Caco-2 (cell line): ENCODE measurements around the gene HSFX4. TPM values are rescaled to one million over a fixed set of nuclear protein-coding genes. Genes with fewer than 3 reads are reported as not detected.
"Not testable (repeated sequence)": the region's sequence is repeated elsewhere in the genome, so short reads cannot be mapped to it uniquely, and the experiment has no call there.

ENCODE experiments used
- BruUV-seq: library from RNA; stranded (reverse); fragments of 400-500 nt; replicated peaks from 2 replicates; lab custom pipeline; 2021; lab: Mats Ljungman, UMichigan
- CTCF ChIA-PET: fragments of 300-600 bp; sonication (Branson Sonifier 250); formaldehyde crosslinking; loops from one replicate; lab custom pipeline; 2022; ENCODE audit warnings: antibody characterized with exemption; lab: Charles Lee
- POLR2A ChIA-PET: fragments of 300-600 bp; sonication (Branson Sonifier 250); formaldehyde crosslinking; loops from one replicate; lab custom pipeline; 2022; ENCODE audit warnings: antibody characterized with exemption; lab: Charles Lee
- DNase-seq, 2 experiments: peaks; one replicate each; pipeline versions ENCODE4 v3.0.0 to v3.0.0-alpha.2; 2020 to 2022
- H3K27me3 ChIP-seq: replicated peaks from 2 replicates; pipeline ENCODE4 v1.6.0; 2011; ENCODE audit warnings: low read length; ENCODE audit not compliant: control insufficient read depth, insufficient read depth
- H3K36me3 ChIP-seq: 2 replicates; pipeline ENCODE4 v1.5.1; 2011; ENCODE audit warnings: low read length; ENCODE audit not compliant: control insufficient read depth, insufficient read depth
- H3K4me1 ChIP-seq: fragments of 250-450 bp; sonication (Bioruptor Pico); 2 replicates; pipeline ENCODE4 v1.5.1; 2020; ENCODE audit warnings: mild to moderate bottlenecking
- H3K4me3 ChIP-seq: 2 replicates; pipeline ENCODE4 v1.5.1; 2011; ENCODE audit warnings: low read depth, mild to moderate bottlenecking, control low read depth, low read length
- H3K9me3 ChIP-seq: fragments of 250-450 bp; sonication (Bioruptor Pico); 2 replicates; pipeline ENCODE4 v1.5.1; 2020; ENCODE audit warnings: mild to moderate bottlenecking, moderate library complexity
- H3K27ac Mint-ChIP-seq: one replicate; pipeline ENCODE4 v1.8.0; 2022; ENCODE audit warnings: mixed read lengths; ENCODE audit not compliant: unreplicated experiment
- H3K27me3 Mint-ChIP-seq: one replicate; pipeline ENCODE4 v1.8.0; 2022; ENCODE audit warnings: mixed read lengths; ENCODE audit not compliant: insufficient read depth, unreplicated experiment
- H3K36me3 Mint-ChIP-seq: one replicate; pipeline ENCODE4 v1.8.0; 2022; ENCODE audit warnings: mild to moderate bottlenecking, mixed read lengths; ENCODE audit not compliant: insufficient read depth, unreplicated experiment
- H3K4me1 Mint-ChIP-seq: one replicate; pipeline ENCODE4 v1.8.0; 2022; ENCODE audit warnings: low read depth, mixed read lengths; ENCODE audit not compliant: unreplicated experiment
- H3K4me3 Mint-ChIP-seq: one replicate; pipeline ENCODE4 v1.8.0; 2022; ENCODE audit warnings: mild to moderate bottlenecking, moderate library complexity, mixed read lengths; ENCODE audit not compliant: unreplicated experiment
- H3K9me3 Mint-ChIP-seq: one replicate; pipeline ENCODE4 v1.8.0; 2022; ENCODE audit warnings: mixed read lengths; ENCODE audit not compliant: unreplicated experiment
- CTCF ChIP-seq, 2 experiments: fragments of 200-600 bp in 1 of 2; IDR thresholded peaks; 1 replicate in 1 of 2; 2 replicates in 1 of 2; pipeline versions ENCODE4 v1.5.1 to v1.8.0; 2011 to 2022; ENCODE audit warnings: antibody characterized with exemption in 1 of 2, control low read depth in 1 of 2, inconsistent platforms in 1 of 2, low read depth in 1 of 2, low read length in 1 of 2, mild to moderate bottlenecking in 1 of 2, moderate library complexity in 1 of 2; ENCODE audit not compliant: insufficient read depth in 1 of 2, severe bottlenecking in 1 of 2, unreplicated experiment in 1 of 2
- intact Hi-C: fragments of 100-400 bp; cut with micrococcal nuclease; formaldehyde crosslinking; loops from one replicate; pipeline ENCODE4 v1.10.0; 2022; ENCODE audit not compliant: unreplicated experiment
- total RNA-seq: library from RNA; stranded (reverse); gene quantifications from 2 replicates; pipeline ENCODE4 v1.2.3, GENCODE V29; 2022

The HSFX4 gene
- total RNA-seq, 1 experiment from 2014 or later = not detected

GRCh38 chrX:149909324-149910177 lies 19.8 kb upstream of the HSFX4 start:
- H3K4me3 Mint-ChIP-seq = no peak overlapping the region
- no peaks in the 10 kb centered on the region for H3K4me1 ChIP-seq
- peaks cover 5% of the 10 kb centered on the region for H3K36me3 Mint-ChIP-seq
- TF ChIP-seq CTCF (IDR thresholded peaks at IDR 0.05; ENCODE audit: insufficient read depth in 1 of 2, low read depth in 1 of 2, low read length in 1 of 2, severe bottlenecking in 1 of 2, unreplicated experiment in 1 of 2) = no peak
- no peaks in the 10 kb centered on the region for H3K27me3 ChIP-seq
- CTCF ChIA-PET = interaction anchor here (0.6 kb wide), 1 partner anchor 80 kb away, joined by 3 read pairs; no protein-coding TSS in a partner anchor
- BruUV-seq = no TSS peak
- POLR2A ChIA-PET = no interaction called here
- H3K4me1 Mint-ChIP-seq = peaks cover 3% of the 10 kb centered on the region
- no peak overlapping the region for H3K4me3 ChIP-seq
- H3K9me3 Mint-ChIP-seq = peaks cover 9% of the 10 kb centered on the region
- no peaks in the 10 kb centered on the region for H3K36me3 ChIP-seq
- H3K27me3 Mint-ChIP-seq = no peaks in the 10 kb centered on the region
- H3K27ac Mint-ChIP-seq = no peak overlapping the region
- no peaks in the 10 kb centered on the region for H3K9me3 ChIP-seq
- DNase-seq = no peak
- intact Hi-C loops = no loop called here

GRCh38 chrX:149910178-149910695 lies 19.1 kb upstream of the HSFX4 start:
- H3K4me3 Mint-ChIP-seq = no peak overlapping the region
- ChIA-PET POLR2A (no interaction called here), CTCF (no interaction called here)
- Histone ChIP-seq H3K4me1 (no peaks in the 10 kb centered on the region), H3K27me3 (no peaks in the 10 kb centered on the region), H3K9me3 (no peaks in the 10 kb centered on the region), H3K36me3 (no peaks in the 10 kb centered on the region), H3K4me3 (no peak overlapping the region)
- no peak overlapping the region for H3K27ac Mint-ChIP-seq
- TF ChIP-seq CTCF (IDR thresholded peaks at IDR 0.05; ENCODE audit: insufficient read depth in 1 of 2, low read depth in 1 of 2, low read length in 1 of 2, severe bottlenecking in 1 of 2, unreplicated experiment in 1 of 2) = no peak
- H3K4me1 Mint-ChIP-seq = no peaks in the 10 kb centered on the region
- peaks cover 9% of the 10 kb centered on the region for H3K9me3 Mint-ChIP-seq
- BruUV-seq = no TSS peak
- H3K27me3 Mint-ChIP-seq = no peaks in the 10 kb centered on the region
- intact Hi-C loops = no loop called here
- no peak for DNase-seq
- H3K36me3 Mint-ChIP-seq = peaks cover 5% of the 10 kb centered on the region

GRCh38 chrX:149916745-149917392 lies 12.5 kb upstream of the HSFX4 start:
- CTCF ChIA-PET = no interaction called here
- Histone ChIP-seq H3K9me3 (no peaks in the 10 kb centered on the region), H3K27me3 (no peaks in the 10 kb centered on the region), H3K4me1 (no peaks in the 10 kb centered on the region), H3K36me3 (no peaks in the 10 kb centered on the region), H3K4me3 (no peak overlapping the region)
- DNase-seq = no peak
- Mint-ChIP-seq H3K27me3 (no peaks in the 10 kb centered on the region), H3K4me3 (no peak overlapping the region), H3K36me3 (no peaks in the 10 kb centered on the region), H3K9me3 (peaks cover 9% of the 10 kb centered on the region), H3K27ac (no peak overlapping the region), H3K4me1 (no peaks in the 10 kb centered on the region)
- BruUV-seq = no TSS peak
- intact Hi-C loops = no loop called here
- POLR2A ChIA-PET = no interaction called here
- TF ChIP-seq CTCF (IDR thresholded peaks at IDR 0.05; ENCODE audit: insufficient read depth in 1 of 2, low read depth in 1 of 2, low read length in 1 of 2, severe bottlenecking in 1 of 2, unreplicated experiment in 1 of 2) = no peak

- H3K4me3 ChIP-seq, H3K4me3 Mint-ChIP-seq, CTCF ChIA-PET, BruUV-seq, H3K9me3 Mint-ChIP-seq, POLR2A ChIA-PET, DNase-seq, H3K9me3 ChIP-seq, H3K27me3 ChIP-seq, H3K27me3 Mint-ChIP-seq, H3K36me3 ChIP-seq, intact Hi-C loops, H3K36me3 Mint-ChIP-seq, H3K27ac Mint-ChIP-seq, H3K4me1 Mint-ChIP-seq, H3K4me1 ChIP-seq: not testable (repeated sequence)
Measured at GRCh38 chrX:149923836-149924235, 5.5 kb upstream of the HSFX4 start.
